Activated naive CD8-positive, alpha-beta T cell treated with anti-CD3 and anti-CD28 coated beads, Interleukin-2, amount 50 U/mL, for 16 hours (primary cell): ENCODE results near the gene TCF4.

ENCODE experiments used
- DNase-seq: peaks from one replicate; pipeline ENCODE4 v3.0.0-alpha.2; 2020; ENCODE audit warnings: low read depth, low spot score

The TCF4 gene

GRCh38 chr18:55546851-55547704 is 40.9 kb downstream of the TCF4 start:
- DNase-seq = no peak

- no peak for DNase-seq
Observed at GRCh38 chr18:55544014-55544413, 44.0 kb downstream of the TCF4 start.

GRCh38 chr18:55543130-55543704 is 44.8 kb downstream of the TCF4 start:
- no peak for DNase-seq

GRCh38 chr18:55541571-55541970 is 46.4 kb downstream of the TCF4 start:
- DNase-seq = no peak

GRCh38 chr18:55539240-55539639 is 48.8 kb downstream of the TCF4 start:
- no peak for DNase-seq

GRCh38 chr18:55534996-55535395 is 53.0 kb downstream of the TCF4 start:
- no peak for DNase-seq

- DNase-seq = no peak
Observed at GRCh38 chr18:55534547-55534946, 53.4 kb downstream of the TCF4 start.

- no peak for DNase-seq
Observed at GRCh38 chr18:55530166-55530565, 57.8 kb downstream of the TCF4 start.

- no peak for DNase-seq
Observed at GRCh38 chr18:55529581-55529980, 58.4 kb downstream of the TCF4 start.

GRCh38 chr18:55525845-55526244 is 62.1 kb downstream of the TCF4 start:
- no peak for DNase-seq

GRCh38 chr18:55524353-55525073 is 63.5 kb downstream of the TCF4 start:
- DNase-seq = no peak

GRCh38 chr18:55523001-55523400 is 65.0 kb downstream of the TCF4 start:
- DNase-seq = no peak

GRCh38 chr18:55522011-55522410 is 66.0 kb downstream of the TCF4 start:
- no peak for DNase-seq

GRCh38 chr18:55517055-55517454 is 70.9 kb downstream of the TCF4 start:
- no peak for DNase-seq

GRCh38 chr18:55515941-55516710 is 71.9 kb downstream of the TCF4 start:
- DNase-seq = no peak

- no peak for DNase-seq
Observed at GRCh38 chr18:55515214-55515613, 72.8 kb downstream of the TCF4 start.

- DNase-seq = no peak
Observed at GRCh38 chr18:55513161-55513560, 74.8 kb downstream of the TCF4 start.

GRCh38 chr18:55511277-55511676 is 76.7 kb downstream of the TCF4 start:
- DNase-seq = no peak

- DNase-seq = no peak
Observed at GRCh38 chr18:55510809-55511208, 77.2 kb downstream of the TCF4 start.

GRCh38 chr18:55509631-55510324 is 78.2 kb downstream of the TCF4 start:
- DNase-seq = no peak

GRCh38 chr18:55508651-55509050 is 79.3 kb downstream of the TCF4 start:
- no peak for DNase-seq
